GM21737 (cell line): ENCODE results near the gene NAT10.
A peak's percentile ranks its signal among the peaks of the same experiment; 100 is the strongest.

ENCODE experiments used
- ATAC-seq: cut with Tn5 transposase; IDR thresholded peaks from one replicate; pipeline ENCODE4 v1.9.1; 2021; ENCODE audit warnings: mild to moderate bottlenecking, moderate library complexity; ENCODE audit not compliant: unreplicated experiment

The NAT10 gene

GRCh38 chr11:34105957-34106504, 602 bp downstream of the NAT10 start:
- ATAC-seq = peak; percentile 20

DNA sequence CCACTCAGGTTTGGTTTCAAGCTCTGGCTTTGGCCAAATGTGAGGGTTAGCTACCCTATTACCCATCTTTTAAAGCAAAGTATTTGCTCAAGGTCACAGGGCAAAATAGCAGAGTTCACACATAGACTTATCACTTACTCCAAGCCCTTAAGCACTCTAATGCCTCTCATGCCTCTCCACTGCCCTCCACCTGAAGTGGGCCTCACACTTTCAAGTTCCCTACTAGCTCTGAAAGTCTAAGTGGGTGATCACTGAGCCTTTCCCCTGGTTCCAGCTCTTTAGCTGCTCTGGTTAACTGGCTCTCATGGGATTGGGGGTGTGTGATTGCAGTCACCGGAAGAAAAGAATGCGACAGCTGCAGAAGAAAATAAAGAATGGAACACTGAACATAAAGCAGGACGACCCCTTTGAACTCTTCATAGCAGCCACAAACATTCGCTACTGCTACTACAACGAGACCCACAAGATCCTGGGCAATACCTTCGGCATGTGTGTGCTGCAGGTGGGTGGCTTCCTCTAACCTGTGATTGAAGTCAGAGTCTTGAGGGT, 6.4 kb downstream of the NAT10 start:
- ATAC-seq = no peak

DNA sequence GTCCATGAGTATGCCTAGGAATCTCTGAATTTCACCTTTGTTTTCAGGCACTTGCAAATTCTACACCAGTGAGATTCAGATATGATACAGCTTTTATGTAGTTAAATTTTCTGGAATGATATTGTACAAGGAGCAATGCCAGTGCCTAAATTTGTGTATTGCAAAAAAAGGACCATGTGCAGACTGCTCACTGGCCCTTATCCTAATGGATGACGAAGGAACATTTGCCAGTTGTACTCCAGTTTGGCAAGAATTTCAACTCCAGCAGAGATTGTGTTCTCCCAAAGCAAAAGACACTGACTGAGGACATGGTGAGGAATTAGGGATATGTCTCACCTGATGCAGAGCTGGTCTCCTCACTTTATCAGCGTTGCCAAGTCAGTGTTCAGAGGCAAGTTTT, 8.6 kb downstream of the NAT10 start:
- no peak for ATAC-seq

DNA sequence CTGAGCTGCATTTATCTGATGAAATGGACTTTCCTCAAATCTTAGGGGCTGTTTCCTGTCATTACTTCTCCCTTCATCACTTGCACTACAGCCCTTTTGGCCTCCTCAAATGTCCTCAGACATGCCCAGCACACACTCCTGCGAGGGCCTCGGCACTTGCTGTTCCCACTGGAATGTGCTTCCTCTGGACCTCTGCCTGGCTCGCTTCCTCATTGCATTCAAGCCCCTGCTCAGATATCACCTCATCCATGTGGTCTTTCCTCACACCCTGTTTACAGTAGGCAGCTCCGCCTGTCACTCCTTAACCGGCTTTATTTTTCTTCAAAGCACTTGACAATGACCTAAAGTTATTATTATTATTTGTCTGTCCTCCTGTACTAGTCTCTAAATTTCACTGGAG, 9.0 kb downstream of the NAT10 start:
- no peak for ATAC-seq

GRCh38 chr11:34120651-34121050, 15.2 kb downstream of the NAT10 start:
- no peak for ATAC-seq

GRCh38 chr11:34124885-34125668, 19.6 kb downstream of the NAT10 start:
- ATAC-seq = no peak

- ATAC-seq = no peak
Measured at GRCh38 chr11:34126959-34127848, 21.8 kb downstream of the NAT10 start.

GRCh38 chr11:34128824-34129223, 23.4 kb downstream of the NAT10 start:
- no peak for ATAC-seq

DNA sequence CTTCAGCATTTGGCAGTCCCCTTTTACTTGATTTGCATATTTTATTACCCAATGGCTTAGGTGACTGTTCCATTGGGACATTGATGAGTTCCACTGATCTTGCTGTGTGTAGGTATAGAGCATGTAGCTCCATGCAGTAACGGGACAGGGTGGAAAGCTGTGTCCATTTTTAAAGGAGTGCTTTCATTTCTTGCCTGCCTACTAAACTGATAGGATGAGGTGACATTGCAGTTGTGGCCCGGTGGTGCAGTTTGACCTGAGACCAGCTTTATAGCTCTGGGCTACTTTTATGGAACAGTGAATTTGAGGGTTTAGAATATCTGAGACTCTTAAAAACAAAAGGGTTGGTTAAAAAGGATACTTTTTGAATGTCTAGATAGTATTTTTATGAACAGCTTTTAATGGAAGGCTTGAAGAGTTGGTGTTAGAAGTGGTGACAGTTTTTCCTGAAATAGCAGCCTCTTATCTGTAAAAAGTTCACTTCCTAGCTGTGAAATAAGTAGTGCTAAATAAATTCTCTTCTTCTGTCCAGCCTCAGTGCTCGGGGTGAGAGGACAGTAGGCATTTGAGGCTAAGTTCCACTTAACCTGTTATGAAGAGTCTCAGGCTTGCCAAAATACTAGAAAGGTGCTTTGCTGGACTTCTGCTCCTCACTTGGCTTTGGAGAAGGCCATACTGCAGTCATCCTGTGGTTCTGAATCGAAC, 27.0 kb downstream of the NAT10 start:
- ATAC-seq = no peak

GRCh38 chr11:34134765-34135164, 29.3 kb downstream of the NAT10 start:
- no peak for ATAC-seq

DNA sequence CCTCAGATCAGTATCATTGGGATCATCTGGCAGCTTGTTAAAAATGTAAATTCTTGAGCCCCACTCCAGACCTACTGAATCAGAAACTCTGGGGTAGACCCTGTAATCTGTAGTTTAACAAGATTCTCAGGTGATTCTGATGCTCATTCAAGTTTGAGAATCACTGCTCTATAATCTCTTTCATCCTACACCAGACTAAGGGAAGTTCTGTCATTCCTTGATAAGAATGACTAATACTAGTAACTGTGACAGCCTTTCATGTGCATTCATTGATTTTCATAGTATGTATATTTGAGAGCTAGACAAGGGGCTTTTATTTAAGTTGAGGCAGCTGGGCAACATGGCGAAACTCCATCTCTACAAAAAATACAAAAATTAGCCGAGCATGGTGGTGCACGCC, 30.0 kb downstream of the NAT10 start:
- no peak for ATAC-seq

- no peak for ATAC-seq
Measured at GRCh38 chr11:34136420-34136819, 31.0 kb downstream of the NAT10 start.

DNA sequence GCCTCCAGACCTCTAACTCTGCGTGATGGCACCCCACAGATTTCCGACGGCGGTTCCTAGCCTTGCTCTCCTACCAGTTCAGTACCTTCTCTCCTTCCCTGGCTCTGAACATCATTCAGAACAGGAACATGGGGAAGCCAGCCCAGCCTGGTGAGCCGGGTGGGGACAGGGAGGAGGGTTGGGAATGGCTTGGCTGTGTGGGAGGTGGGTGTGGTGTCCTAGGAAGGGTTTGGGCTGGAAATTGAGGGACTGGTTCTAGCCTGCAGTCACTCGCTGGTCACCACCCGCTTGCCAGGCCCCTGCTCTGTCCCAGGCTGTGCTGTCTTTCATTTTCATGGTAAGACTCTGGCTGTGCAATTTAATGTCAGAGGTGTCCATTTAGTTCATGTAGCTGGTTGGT, 33.9 kb downstream of the NAT10 start:
- ATAC-seq = no peak

- no peak for ATAC-seq
Measured at GRCh38 chr11:34140149-34140548, 34.7 kb downstream of the NAT10 start.

DNA sequence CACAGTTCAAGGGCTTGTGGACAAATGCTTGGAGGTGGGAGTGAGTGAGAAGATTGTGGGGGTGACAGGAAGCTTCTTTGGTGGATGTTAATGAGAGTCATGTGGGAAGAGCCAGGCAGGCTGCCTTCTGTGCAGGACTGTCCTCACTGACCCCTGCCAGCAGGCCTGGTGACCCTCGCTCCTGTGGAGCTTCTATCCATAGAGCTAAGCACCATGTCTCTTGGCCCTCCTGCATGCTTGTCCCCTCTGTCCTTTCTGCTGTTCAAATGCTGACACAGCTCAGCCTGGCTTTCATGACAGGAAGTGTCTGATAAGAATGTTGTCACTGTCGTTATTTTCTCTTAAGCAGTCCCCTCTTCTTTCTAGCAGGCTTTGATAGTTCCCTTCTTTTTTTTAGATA, 37.6 kb downstream of the NAT10 start:
- ATAC-seq = no peak

DNA sequence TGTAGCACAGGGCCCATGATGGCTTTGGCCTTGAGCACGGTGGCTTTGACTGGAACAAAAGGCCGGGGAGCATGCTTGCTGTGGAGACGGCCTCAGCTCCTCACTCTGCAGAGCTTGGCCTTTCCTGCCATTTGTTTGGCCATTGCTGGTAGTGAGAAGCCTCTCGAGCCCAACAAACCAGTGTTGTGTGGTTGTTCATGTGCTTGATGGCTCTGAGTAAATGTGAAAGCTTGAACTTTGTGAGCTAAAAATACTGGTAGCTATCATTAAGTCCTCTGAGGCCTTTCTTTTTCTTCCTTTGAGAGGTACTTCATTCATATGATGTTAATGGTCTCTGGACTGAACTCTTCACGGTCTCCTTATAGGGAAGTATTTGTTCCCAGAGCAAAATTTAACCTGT, 39.6 kb downstream of the NAT10 start:
- ATAC-seq = peak; percentile 45

DNA sequence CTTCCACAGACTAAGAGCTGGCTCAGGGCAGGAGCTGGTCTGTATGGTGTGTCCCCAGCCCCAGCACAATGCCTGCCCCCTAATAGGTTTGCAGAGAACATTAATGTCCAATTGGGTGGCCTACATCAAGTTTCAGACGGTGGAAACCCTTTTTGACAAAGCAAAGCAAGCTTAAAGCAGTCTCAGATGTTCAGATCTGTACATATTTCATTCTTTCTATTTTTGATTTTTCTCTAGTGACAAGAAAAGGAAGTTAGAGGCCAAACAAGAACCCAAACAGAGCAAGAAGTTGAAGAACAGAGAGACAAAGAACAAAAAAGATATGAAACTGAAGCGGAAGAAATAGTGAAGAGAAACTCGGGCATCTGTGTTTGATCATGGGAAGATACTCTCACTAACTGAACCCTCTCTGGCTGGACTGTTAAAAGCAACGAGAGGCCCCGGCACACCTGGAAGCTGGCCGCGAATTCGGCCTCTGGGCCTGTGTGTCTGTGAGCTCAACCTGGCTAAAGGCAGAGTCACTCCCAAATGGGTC, 40.5 kb downstream of the NAT10 start:
- no peak for ATAC-seq

DNA sequence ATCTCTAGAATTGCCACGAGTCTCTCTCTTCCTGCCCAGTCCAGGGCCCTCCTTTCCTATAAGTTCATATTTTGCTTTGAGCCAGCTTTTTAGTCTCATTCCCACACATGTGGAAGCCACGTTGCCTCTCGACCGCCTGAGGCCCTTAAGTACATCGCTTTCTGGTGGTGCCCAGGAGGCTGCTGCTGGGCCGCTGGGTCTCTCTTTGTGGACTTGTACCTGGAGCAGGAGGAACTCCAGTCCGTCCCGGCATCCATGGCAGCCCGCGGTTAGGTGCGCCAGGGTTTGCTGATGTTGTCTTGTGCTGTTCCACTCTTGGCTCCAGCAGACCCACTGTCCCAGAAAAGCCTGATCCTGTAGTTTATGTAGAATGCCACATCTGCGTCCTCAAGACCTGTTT, 41.0 kb downstream of the NAT10 start:
- ATAC-seq = no peak

- ATAC-seq = no peak
Measured at GRCh38 chr11:34146866-34147265, 41.4 kb downstream of the NAT10 start.

- no peak for ATAC-seq
Measured at GRCh38 chr11:34147581-34147980, 42.2 kb downstream of the NAT10 start.
